Measurements from ENCODE around the gene MAML1. TPM values are rescaled to one million over a fixed set of nuclear protein-coding genes. Genes with fewer than 3 reads are reported as not detected.

Gene MAML1
- total and polyA plus RNA-seq, 2 donors (not counting 1 experiment from before 2014, with no cell fraction given) = 6.4 to 7.5 TPM

- no peak overlapping the region for H3K4me3 ChIP-seq (replicated peaks in 1 of 4; ENCODE audit: control extremely low read depth in 1 of 4, insufficient read depth in 1 of 4, low read depth in 3 of 4, low read length in 4 of 4)
- H3K9ac ChIP-seq (ENCODE audit: insufficient read depth, low read length) = no peak overlapping the region
- H3K79me2 ChIP-seq (ENCODE audit: control insufficient read depth, insufficient read depth, low read length) = no peaks in the 10 kb centered on the region
- H3K36me3 ChIP-seq (ENCODE audit: control insufficient read depth, insufficient read depth, low read length) = peaks cover 5% of the 10 kb centered on the region
- H3K4me2 ChIP-seq (ENCODE audit: extremely low read depth, insufficient read depth, low read length) = no peak overlapping the region
- TF ChIP-seq CTCF (conservative IDR thresholded peaks at IDR 0.05 in 1 of 2, IDR thresholded peaks at IDR 0.05 in 1 of 2; ENCODE audit: low read depth in 1 of 2, low read length in 2 of 2) (no peak), EZH2 (IDR thresholded peaks at IDR 0.05; ENCODE audit: low read length, missing control alignments) (no peak)
- no peaks in the 10 kb centered on the region for H4K20me1 ChIP-seq (ENCODE audit: control insufficient read depth, extremely low read depth, insufficient read depth, low read length)
- peak in 1 of 2 donors; percentile 27 for DNase-seq (ENCODE audit: low read depth in 2 of 2)
- H3K9me3 ChIP-seq (ENCODE audit: control insufficient read depth, insufficient read depth, low read depth, low read length) = no peaks in the 10 kb centered on the region
- no peaks in the 10 kb centered on the region for H3K4me1 ChIP-seq (ENCODE audit: control insufficient read depth, extremely low read depth, insufficient read depth, low read length)
- H2AFZ ChIP-seq (ENCODE audit: low read length) = no peak overlapping the region
- no peak overlapping the region for H3K27ac ChIP-seq (ENCODE audit: insufficient read depth, low read length)
- H3K27me3 ChIP-seq (ENCODE audit: control insufficient read depth, insufficient read depth, low read length) = no peaks in the 10 kb centered on the region
These were observed 47.7 kb downstream of the MAML1 start for GRCh38 chr5:179780362-179780761.

- no peak for DNase-seq (ENCODE audit: low read depth in 2 of 2)
- Histone ChIP-seq H2AFZ (ENCODE audit: low read length) (no peak overlapping the region), H3K4me3 (replicated peaks in 1 of 4; ENCODE audit: control extremely low read depth in 1 of 4, insufficient read depth in 1 of 4, low read depth in 3 of 4, low read length in 4 of 4) (no peak overlapping the region), H3K4me1 (ENCODE audit: control insufficient read depth, extremely low read depth, insufficient read depth, low read length) (no peaks in the 10 kb centered on the region), H4K20me1 (ENCODE audit: control insufficient read depth, extremely low read depth, insufficient read depth, low read length) (no peaks in the 10 kb centered on the region), H3K27me3 (ENCODE audit: control insufficient read depth, insufficient read depth, low read length) (no peaks in the 10 kb centered on the region), H3K9ac (ENCODE audit: insufficient read depth, low read length) (no peak overlapping the region), H3K79me2 (ENCODE audit: control insufficient read depth, insufficient read depth, low read length) (no peaks in the 10 kb centered on the region), H3K27ac (ENCODE audit: insufficient read depth, low read length) (no peak overlapping the region), H3K36me3 (ENCODE audit: control insufficient read depth, insufficient read depth, low read length) (peaks cover 3% of the 10 kb centered on the region), H3K9me3 (ENCODE audit: control insufficient read depth, insufficient read depth, low read depth, low read length) (no peaks in the 10 kb centered on the region), H3K4me2 (ENCODE audit: extremely low read depth, insufficient read depth, low read length) (no peak overlapping the region)
- no peak for TF ChIP-seq CTCF (conservative IDR thresholded peaks at IDR 0.05 in 1 of 2, IDR thresholded peaks at IDR 0.05 in 1 of 2; ENCODE audit: low read depth in 1 of 2, low read length in 2 of 2)
- TF ChIP-seq EZH2 (IDR thresholded peaks at IDR 0.05; ENCODE audit: low read length, missing control alignments) = no peak
These were observed 49.2 kb downstream of the MAML1 start for GRCh38 chr5:179781846-179782245.

DNA sequence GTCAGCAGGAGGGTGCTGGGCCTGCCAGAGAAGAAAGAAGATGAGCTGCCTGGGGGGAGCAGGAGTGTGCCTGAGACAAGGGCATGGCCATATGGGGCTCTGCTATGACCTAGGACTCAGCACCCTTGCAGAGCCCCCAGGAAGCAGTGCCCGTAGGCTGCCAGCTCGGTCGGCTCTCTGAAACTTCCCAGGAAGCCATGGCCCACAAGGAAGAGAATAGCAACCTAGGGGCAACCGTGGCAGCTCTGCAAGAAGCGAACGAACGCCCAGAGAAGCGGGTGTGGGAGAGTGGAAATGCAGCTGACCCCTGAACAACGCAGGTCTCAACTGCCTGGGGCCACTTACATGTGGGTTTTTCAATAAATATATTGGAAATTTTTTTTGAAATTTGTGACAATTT is 50.5 kb downstream of the MAML1 start:
- H3K4me1 ChIP-seq (ENCODE audit: control insufficient read depth, extremely low read depth, insufficient read depth, low read length) = no peaks in the 10 kb centered on the region
- peaks cover 3% of the 10 kb centered on the region for H3K36me3 ChIP-seq (ENCODE audit: control insufficient read depth, insufficient read depth, low read length)
- no peaks in the 10 kb centered on the region for H3K79me2 ChIP-seq (ENCODE audit: control insufficient read depth, insufficient read depth, low read length)
- no peak overlapping the region for H3K27ac ChIP-seq (ENCODE audit: insufficient read depth, low read length)
- no peak overlapping the region for H3K4me2 ChIP-seq (ENCODE audit: extremely low read depth, insufficient read depth, low read length)
- no peaks in the 10 kb centered on the region for H3K27me3 ChIP-seq (ENCODE audit: control insufficient read depth, insufficient read depth, low read length)
- TF ChIP-seq CTCF (conservative IDR thresholded peaks at IDR 0.05 in 1 of 2, IDR thresholded peaks at IDR 0.05 in 1 of 2; ENCODE audit: low read depth in 1 of 2, low read length in 2 of 2) = no peak
- no peak for TF ChIP-seq EZH2 (IDR thresholded peaks at IDR 0.05; ENCODE audit: low read length, missing control alignments)
- no peak for DNase-seq (ENCODE audit: low read depth in 2 of 2)
- H3K9ac ChIP-seq (ENCODE audit: insufficient read depth, low read length) = no peak overlapping the region
- H4K20me1 ChIP-seq (ENCODE audit: control insufficient read depth, extremely low read depth, insufficient read depth, low read length) = no peaks in the 10 kb centered on the region
- H2AFZ ChIP-seq (ENCODE audit: low read length) = no peak overlapping the region
- no peak overlapping the region for H3K4me3 ChIP-seq (replicated peaks in 1 of 4; ENCODE audit: control extremely low read depth in 1 of 4, insufficient read depth in 1 of 4, low read depth in 3 of 4, low read length in 4 of 4)
- no peaks in the 10 kb centered on the region for H3K9me3 ChIP-seq (ENCODE audit: control insufficient read depth, insufficient read depth, low read depth, low read length)
